Measurements from ENCODE around the gene NTRK1.

The NTRK1 gene

GRCh38 chr1:156883919-156884318 lies 23.3 kb downstream of the NTRK1 start:
- DNase-seq: no peak

- DNase-seq: no peak
Observed at GRCh38 chr1:156884560-156885184, 24.0 kb downstream of the NTRK1 start.

GRCh38 chr1:156885314-156885713 lies 24.6 kb downstream of the NTRK1 start:
- DNase-seq: no peak

GRCh38 chr1:156885880-156886355 lies 25.3 kb downstream of the NTRK1 start:
- DNase-seq: no peak

GRCh38 chr1:156886583-156887281 lies 26.1 kb downstream of the NTRK1 start:
- no peak for DNase-seq

GRCh38 chr1:156887317-156887716 lies 26.7 kb downstream of the NTRK1 start:
- no peak for DNase-seq

GRCh38 chr1:156887734-156888133 lies 27.1 kb downstream of the NTRK1 start:
- DNase-seq: no peak

GRCh38 chr1:156889802-156890580 lies 29.3 kb downstream of the NTRK1 start:
- DNase-seq: peak; percentile 81

GRCh38 chr1:156892190-156893047 lies 31.8 kb downstream of the NTRK1 start:
- DNase-seq: peak; percentile 92

GRCh38 chr1:156893048-156893953 lies 32.6 kb downstream of the NTRK1 start, which contains the start of gene PEAR1:
TSS of gene PEAR1 (plus strand) at chr1:156893718. CDS start at chr1:156903927, 10,209 bp downstream.
- peak; percentile 27 for DNase-seq

- DNase-seq: no peak
Observed at GRCh38 chr1:156894001-156894400, 33.3 kb downstream of the NTRK1 start.

GRCh38 chr1:156894711-156895454 lies 34.2 kb downstream of the NTRK1 start:
- DNase-seq: peak; percentile 98

GRCh38 chr1:156895455-156895812 lies 34.8 kb downstream of the NTRK1 start:
- DNase-seq: no peak

GRCh38 chr1:156895927-156896326 lies 35.3 kb downstream of the NTRK1 start:
- no peak for DNase-seq

GRCh38 chr1:156896490-156897033 lies 35.9 kb downstream of the NTRK1 start:
- no peak for DNase-seq

GRCh38 chr1:156897078-156897825 lies 36.6 kb downstream of the NTRK1 start:
- DNase-seq: no peak

- no peak for DNase-seq
Observed at GRCh38 chr1:156898161-156898566, 37.5 kb downstream of the NTRK1 start.

GRCh38 chr1:156898971-156899664 lies 38.5 kb downstream of the NTRK1 start:
- no peak for DNase-seq
